ENCODE results near the gene FBN1.

Gene FBN1

DNA sequence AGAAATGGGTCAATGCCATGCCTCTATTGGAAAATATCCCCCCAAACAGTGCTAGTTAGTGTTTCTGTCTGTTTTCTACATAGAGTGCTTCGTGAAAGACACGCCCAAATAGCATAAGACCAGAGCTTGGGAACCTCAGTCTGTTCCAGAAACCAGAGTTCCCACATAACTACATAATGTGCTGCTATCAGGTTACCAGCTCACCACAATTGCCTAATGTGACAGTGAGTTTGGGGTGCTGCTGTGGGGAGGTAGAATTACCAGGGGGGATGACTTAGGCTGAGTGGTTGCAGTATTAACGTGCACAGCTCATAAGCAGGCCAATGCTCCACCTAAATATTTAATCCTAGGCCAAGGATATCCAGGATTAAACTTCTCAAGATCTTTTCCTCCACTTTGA lies 275.0 kb downstream of the FBN1 start:
- Histone ChIP-seq H3K4me3 (ENCODE audit: low read length) (no peak overlapping the region), H3K27me3 (ENCODE audit: control insufficient read depth, insufficient read depth, low read length) (no peaks in the 10 kb centered on the region), H3K27ac (ENCODE audit: low read length) (no peak overlapping the region), H3K9me3 (ENCODE audit: control insufficient read depth, low read depth, low read length) (no peaks in the 10 kb centered on the region), H3K4me1 (ENCODE audit: control insufficient read depth, low read depth, low read length) (no peaks in the 10 kb centered on the region), H3K36me3 (ENCODE audit: control insufficient read depth, low read depth, low read length) (no peaks in the 10 kb centered on the region), H3K9ac (ENCODE audit: low read length) (no peak overlapping the region)

DNA sequence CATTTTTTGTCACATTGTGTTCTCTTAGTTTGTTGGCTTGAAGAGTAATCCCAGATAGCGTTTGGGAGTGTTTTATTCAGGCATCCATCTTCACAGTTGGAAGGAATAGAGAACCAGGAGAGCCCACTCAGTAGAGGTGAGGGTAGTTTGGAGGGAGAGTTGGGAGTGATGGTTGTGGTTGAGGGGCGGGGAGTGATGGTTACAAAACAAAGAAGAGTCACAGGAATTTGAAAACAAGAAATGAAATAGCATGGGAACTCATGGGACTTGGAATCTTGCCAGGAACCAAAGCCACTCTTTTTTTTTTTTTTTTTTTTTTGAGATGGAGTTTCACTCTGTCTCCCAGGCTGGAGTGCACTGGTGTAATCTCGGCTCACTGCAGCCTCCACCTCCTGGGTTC lies 278.0 kb downstream of the FBN1 start:
- Histone ChIP-seq H3K9ac (ENCODE audit: low read length) (no peak overlapping the region), H3K27me3 (ENCODE audit: control insufficient read depth, insufficient read depth, low read length) (no peaks in the 10 kb centered on the region), H3K9me3 (ENCODE audit: control insufficient read depth, low read depth, low read length) (no peaks in the 10 kb centered on the region), H3K36me3 (ENCODE audit: control insufficient read depth, low read depth, low read length) (no peaks in the 10 kb centered on the region), H3K4me3 (ENCODE audit: low read length) (no peak overlapping the region), H3K4me1 (ENCODE audit: control insufficient read depth, low read depth, low read length) (no peaks in the 10 kb centered on the region), H3K27ac (ENCODE audit: low read length) (no peak overlapping the region)

DNA sequence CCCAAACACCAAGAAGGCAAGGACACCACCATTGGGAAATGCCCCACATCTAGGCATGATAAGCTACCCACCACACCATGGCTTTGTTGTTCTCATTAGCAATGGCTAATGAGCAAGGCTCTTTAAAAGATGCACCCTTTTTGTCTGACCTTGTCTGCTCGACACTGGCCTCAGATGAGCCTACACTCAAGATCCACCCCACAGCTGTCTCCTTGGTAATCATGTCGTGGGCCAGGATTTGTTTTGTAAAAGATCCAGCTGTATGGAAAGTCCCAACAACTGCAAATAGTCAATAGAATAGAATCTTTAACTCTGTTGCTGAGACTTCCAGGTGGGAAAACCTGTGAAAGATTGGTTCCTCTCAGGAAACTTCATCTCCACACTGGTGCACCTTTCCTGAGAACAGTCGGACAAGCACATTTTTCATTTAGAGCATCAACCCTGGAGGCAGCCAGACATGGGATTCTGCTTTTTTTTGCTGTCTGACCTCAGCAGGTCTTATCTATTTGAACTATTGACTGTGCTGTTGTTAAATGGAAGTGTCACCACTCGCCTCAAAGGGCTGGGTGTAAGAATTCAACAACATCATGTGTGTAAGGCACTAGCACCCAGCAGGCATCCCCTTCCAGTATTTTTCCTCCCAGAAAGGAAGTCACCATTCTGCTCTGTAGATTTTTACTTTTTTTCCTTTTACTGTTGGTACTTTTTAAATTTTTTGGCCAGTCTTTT lies 278.8 kb downstream of the FBN1 start:
- no peaks in the 10 kb centered on the region for H3K36me3 ChIP-seq (ENCODE audit: control insufficient read depth, low read depth, low read length)
- no peaks in the 10 kb centered on the region for H3K9me3 ChIP-seq (ENCODE audit: control insufficient read depth, low read depth, low read length)
- no peak overlapping the region for H3K9ac ChIP-seq (ENCODE audit: low read length)
- H3K27ac ChIP-seq (ENCODE audit: low read length), result no peak overlapping the region
- no peak overlapping the region for H3K4me3 ChIP-seq (ENCODE audit: low read length)
- H3K4me1 ChIP-seq (ENCODE audit: control insufficient read depth, low read depth, low read length), result no peaks in the 10 kb centered on the region
- H3K27me3 ChIP-seq (ENCODE audit: control insufficient read depth, insufficient read depth, low read length), result no peaks in the 10 kb centered on the region

GRCh38 chr15:48365575-48365974 lies 279.9 kb downstream of the FBN1 start:
- Histone ChIP-seq H3K9ac (ENCODE audit: low read length) (no peak overlapping the region), H3K9me3 (ENCODE audit: control insufficient read depth, low read depth, low read length) (no peaks in the 10 kb centered on the region), H3K4me1 (ENCODE audit: control insufficient read depth, low read depth, low read length) (no peaks in the 10 kb centered on the region), H3K27ac (ENCODE audit: low read length) (no peak overlapping the region), H3K36me3 (ENCODE audit: control insufficient read depth, low read depth, low read length) (no peaks in the 10 kb centered on the region), H3K4me3 (ENCODE audit: low read length) (no peak overlapping the region), H3K27me3 (ENCODE audit: control insufficient read depth, insufficient read depth, low read length) (no peaks in the 10 kb centered on the region)

GRCh38 chr15:48363474-48363873 lies 282.0 kb downstream of the FBN1 start:
- Histone ChIP-seq H3K27ac (ENCODE audit: low read length) (no peak overlapping the region), H3K4me3 (ENCODE audit: low read length) (no peak overlapping the region), H3K36me3 (ENCODE audit: control insufficient read depth, low read depth, low read length) (no peaks in the 10 kb centered on the region), H3K9me3 (ENCODE audit: control insufficient read depth, low read depth, low read length) (no peaks in the 10 kb centered on the region), H3K4me1 (ENCODE audit: control insufficient read depth, low read depth, low read length) (peaks cover 5% of the 10 kb centered on the region), H3K27me3 (ENCODE audit: control insufficient read depth, insufficient read depth, low read length) (no peaks in the 10 kb centered on the region), H3K9ac (ENCODE audit: low read length) (no peak overlapping the region)

- no peaks in the 10 kb centered on the region for H3K9me3 ChIP-seq (ENCODE audit: control insufficient read depth, low read depth, low read length)
- H3K27me3 ChIP-seq (ENCODE audit: control insufficient read depth, insufficient read depth, low read length), result no peaks in the 10 kb centered on the region
- no peaks in the 10 kb centered on the region for H3K36me3 ChIP-seq (ENCODE audit: control insufficient read depth, low read depth, low read length)
- H3K27ac ChIP-seq (ENCODE audit: low read length), result no peak overlapping the region
- H3K9ac ChIP-seq (ENCODE audit: low read length), result no peak overlapping the region
- peaks cover 9% of the 10 kb centered on the region for H3K4me1 ChIP-seq (ENCODE audit: control insufficient read depth, low read depth, low read length)
- no peak overlapping the region for H3K4me3 ChIP-seq (ENCODE audit: low read length)
These were observed 283.8 kb downstream of the FBN1 start for GRCh38 chr15:48361685-48362084.

DNA sequence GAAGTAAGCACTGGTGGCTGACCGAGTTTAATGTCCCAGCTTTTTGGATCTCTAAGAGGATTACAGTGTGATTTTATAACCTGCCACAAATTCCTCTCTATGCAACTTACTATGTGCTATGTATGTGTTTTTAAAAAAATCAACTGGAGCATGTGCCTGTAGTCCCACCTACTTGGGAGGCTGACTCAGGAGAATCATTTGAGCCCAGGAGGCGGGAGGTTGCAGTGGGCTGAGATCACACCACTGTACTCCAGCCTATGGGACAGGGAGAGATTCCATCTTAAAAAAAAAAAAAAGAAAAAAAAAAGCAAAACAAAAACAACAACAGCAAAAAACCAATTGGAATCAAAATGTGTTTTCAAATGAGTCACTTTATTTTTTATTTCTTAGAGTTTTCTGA lies 284.7 kb downstream of the FBN1 start:
- Histone ChIP-seq H3K27me3 (ENCODE audit: control insufficient read depth, insufficient read depth, low read length) (no peaks in the 10 kb centered on the region), H3K9me3 (ENCODE audit: control insufficient read depth, low read depth, low read length) (no peaks in the 10 kb centered on the region), H3K4me3 (ENCODE audit: low read length) (no peak overlapping the region), H3K9ac (ENCODE audit: low read length) (no peak overlapping the region), H3K27ac (ENCODE audit: low read length) (no peak overlapping the region), H3K4me1 (ENCODE audit: control insufficient read depth, low read depth, low read length) (peaks cover 9% of the 10 kb centered on the region), H3K36me3 (ENCODE audit: control insufficient read depth, low read depth, low read length) (no peaks in the 10 kb centered on the region)
